CD4-positive, alpha-beta T cell treated with Interleukin-1 beta for 1 hour (primary cell): Measurements from ENCODE around the gene SNX13.

Source experiments
- DNase-seq, 2 donors: peaks; one replicate each; pipeline ENCODE4 v3.0.0-alpha.2; 2020 to 2022

The SNX13 gene

GRCh38 chr7:17946591-17946990 lies 6.3 kb upstream of the SNX13 start:
- peak in 1 of 2 donors; percentile 20 for DNase-seq

GRCh38 chr7:17944720-17945119 lies 4.4 kb upstream of the SNX13 start:
- DNase-seq, result no peak

DNA sequence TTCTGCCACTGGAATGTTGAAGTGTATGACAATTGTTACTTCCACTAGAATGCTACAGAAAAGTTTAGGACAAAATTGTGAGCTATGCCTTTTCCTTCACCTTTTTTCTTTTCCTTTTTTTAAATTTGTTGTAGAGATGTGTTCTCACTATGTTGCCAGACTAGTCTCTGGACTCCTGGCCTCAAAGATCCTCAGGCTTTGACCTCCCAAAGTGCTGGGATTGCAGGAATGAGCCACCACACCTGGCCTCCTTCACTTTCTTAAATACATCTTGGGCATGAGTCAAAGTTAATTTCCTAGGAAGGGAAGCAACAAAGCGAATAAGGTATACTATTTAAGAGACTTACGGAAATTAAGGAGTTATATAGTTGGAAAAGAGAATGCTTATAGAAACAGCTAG lies 2.7 kb upstream of the SNX13 start:
- DNase-seq, result no peak

DNA sequence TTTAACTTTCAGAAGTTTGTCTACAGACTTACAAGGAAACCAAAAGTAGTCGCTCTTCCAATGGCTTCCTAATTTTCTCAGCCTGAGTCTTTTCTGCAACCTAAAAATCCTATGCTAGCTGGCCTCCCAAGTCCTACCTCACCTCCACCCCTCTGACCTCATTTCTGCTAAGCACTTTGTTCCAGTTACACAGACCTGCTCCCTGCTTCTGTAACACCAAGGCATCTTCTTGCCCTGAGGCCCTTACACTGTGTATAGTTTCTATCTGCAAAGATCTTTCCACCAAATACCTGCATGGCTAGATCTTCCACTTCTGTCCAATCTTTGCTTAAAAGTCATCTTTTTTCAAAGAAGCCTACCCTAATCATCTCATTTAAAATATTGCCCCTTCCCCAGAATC lies 1.9 kb upstream of the SNX13 start:
- DNase-seq, result no peak

GRCh38 chr7:17940951-17941431 lies 697 bp upstream of the SNX13 start:
- DNase-seq, result peak in 1 of 2 donors; percentile 21

DNA sequence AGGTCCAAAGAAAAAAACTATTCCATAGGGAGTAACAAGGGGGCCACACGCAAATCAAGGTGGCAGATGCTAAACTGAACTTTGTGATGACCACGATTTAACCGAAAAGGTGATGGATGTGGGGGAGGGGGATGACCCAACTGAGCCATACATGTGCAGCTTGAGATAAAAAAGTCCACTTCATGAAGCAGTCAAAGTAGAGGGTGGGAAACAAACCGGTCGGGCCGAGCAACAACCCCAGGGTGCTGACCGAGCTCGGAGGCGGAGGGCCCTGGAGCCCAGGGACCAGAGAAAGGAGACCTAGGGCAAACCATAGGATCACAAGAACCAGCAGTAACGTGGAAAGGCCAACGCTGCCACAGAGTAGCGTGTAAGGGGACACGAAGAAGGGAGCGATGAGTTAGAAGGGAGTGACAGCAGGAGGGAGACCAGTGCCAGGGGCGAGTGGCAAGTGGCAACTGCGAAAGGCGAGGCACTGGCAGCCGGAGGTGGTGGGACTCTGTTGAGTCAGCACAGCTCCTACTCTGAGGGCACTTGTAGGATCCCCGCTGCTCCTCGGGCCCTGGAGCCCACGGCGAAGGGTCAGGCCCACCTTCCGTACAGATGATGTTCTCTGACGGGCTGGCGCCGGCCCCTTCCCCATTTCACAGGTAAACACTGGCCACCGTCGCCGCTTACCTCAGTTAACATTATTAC lies 540 bp downstream of the SNX13 start:
- DNase-seq, result peak; percentile 42 to 46

- DNase-seq, result no peak
These were observed 1.1 kb downstream of the SNX13 start for GRCh38 chr7:17939211-17939605.

DNA sequence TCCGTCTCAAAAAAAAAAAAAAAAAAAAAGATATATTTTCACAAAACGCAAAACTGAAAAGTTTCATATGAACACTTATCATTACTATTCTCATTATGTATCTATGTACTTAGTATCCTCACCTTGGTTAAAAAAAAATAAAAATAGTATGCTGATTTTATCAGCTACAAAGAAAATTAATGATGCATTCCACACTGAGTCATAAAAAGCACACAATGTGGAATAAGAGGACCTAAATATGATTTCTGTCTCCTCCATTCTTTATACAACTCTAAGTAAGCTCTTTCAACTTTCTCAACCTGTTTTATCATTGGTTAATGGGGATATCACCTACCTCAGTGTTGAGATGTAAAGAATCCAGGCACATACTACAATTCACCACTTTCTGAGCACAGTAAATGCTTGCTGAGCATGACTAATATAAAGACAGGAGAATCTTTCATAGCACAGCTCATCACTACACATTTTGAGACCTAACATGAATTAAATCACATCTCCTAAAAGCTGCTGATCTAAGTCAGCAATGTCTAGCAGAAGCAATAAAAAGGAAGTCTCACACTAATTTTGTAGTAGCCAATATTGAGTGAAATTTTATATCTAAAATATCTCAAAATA lies 2.7 kb downstream of the SNX13 start:
- DNase-seq, result no peak

DNA sequence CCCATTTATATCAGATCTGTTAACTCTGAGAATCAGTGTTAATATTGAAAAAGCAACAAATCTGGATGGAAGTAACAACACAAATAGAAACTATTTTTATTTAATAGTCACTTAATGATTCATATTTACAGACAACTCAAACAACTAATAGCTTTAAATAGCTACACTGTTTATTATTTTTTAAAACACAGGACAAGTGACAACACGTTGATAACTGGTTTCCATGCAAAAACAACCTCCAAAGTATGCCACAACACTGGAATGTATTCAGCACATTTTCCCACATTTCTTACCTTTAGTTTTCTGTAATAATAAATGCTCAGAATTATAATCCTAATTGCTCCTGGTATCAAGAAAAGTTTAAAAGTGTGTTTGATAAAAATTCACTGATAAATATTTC lies 4.0 kb downstream of the SNX13 start:
- no peak for DNase-seq

DNA sequence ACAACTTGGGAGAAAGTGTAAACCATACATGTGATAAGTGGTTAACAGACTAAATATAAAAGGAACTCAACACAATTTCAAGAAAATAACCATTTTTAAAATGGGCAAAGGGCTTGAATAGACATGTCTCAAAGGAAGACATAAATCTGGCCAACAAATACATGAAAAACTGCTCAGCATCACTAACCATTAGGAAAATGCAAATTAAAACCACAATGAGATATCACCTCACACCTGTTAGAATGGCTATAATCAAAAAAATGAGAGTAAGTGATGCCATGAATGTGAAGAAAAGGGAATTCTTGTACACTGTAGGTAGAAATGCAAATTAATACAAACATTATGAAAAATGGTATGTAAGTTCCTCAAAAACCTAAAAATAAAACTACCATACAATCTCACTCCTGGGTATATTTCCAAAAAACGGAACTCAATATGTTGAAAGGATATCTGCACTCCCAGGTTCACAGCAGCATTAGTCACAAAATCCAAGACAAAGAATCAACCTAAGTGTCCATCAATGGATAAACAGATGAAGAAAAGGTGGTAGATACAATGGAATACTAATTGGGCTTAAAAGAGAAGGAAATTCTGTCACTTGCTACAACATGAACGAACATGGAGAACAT lies 5.6 kb downstream of the SNX13 start:
- DNase-seq, result no peak

DNA sequence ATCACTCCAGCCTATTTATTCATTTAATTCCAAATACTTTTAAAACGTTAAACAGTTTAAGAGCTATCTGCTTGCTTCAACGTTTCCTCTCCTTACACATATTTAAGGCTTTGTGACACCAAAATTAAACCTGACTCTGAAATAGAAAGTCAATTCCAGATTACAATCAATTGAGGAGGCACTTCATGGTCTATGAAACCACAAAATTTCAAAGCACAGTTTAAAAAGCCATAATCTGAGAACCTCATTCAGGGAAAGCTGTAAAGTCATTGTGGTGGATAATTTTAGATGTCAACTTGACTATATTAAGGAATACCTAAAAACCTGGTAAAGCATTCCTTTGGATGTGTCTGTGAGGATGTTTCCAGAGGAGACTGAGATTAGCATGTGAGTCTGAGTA lies 6.2 kb downstream of the SNX13 start:
- no peak for DNase-seq

DNA sequence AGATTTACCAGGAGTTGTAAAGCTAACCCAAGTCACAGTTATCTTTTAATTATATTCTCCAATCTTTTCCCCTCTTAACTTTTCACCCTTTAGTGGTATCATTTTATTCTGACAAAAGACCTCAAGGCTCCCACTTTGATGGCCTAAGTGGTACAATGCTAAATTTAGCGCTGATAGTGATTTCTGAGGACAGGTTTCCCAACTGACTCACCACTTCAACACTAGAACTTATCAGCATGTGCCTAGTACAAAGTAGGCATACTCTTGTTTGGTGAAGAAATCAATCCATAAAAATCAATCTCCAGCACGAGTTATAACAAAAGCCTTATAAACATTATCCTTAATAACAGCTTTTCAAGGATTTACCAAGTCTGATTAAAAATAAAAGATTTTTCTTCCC lies 7.5 kb downstream of the SNX13 start:
- DNase-seq, result no peak

DNA sequence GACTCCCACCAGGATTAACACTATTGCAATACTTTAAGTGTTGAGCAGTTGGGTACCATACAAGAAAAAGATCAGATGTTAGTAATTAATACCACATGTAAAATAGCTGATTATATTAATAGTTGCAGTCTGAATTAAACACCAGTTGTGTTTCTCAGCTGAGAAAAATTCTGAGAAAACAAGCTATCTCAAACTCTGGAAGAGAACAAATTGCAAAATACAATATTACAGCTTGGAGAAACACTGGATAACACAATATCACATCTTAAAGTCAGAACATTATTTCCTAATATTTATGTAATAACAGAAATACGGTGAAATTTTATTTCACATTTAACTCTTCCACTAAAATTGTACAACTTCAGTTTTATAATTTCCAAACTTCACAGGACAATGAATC lies 9.2 kb downstream of the SNX13 start:
- DNase-seq, result no peak

DNA sequence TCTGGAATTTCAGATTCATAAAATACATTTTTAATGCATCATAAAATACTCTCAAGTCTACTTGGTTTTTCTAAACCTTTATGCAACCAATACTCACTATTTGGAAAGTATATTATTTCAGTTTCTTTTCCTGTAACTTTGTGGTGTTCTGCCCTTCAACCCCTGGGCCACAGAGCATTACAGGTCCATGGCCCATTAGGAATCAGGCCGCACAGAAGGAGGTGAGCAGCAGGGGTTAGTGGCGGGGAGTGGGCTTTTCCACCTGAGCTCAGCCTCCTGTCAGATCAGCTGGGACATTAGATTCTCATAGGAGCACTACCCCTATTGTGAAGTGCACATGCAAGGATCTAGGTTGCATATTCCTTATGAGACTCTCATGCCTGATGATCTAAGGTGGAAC lies 9.7 kb downstream of the SNX13 start:
- no peak for DNase-seq

- no peak for DNase-seq
These were observed 10.5 kb downstream of the SNX13 start for GRCh38 chr7:17929647-17930395.

DNA sequence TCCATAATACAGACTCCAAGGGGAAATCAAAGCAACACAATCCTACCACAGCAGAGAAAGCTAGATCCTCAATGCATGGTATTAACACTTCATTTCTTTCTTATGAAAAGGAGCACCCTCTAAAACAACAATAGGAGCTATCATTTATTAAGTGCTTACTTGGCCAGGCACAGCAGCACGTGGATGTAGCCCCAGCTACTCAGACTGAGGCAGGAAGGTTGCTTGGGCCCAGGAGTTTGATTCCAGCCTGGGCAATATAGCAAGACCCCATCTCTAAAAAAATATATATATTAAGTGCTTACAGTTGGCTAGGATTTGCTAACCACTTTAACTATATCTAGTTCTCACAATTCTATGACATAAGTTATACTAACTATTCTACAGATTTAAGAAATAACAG lies 12.2 kb downstream of the SNX13 start:
- DNase-seq, result no peak

- no peak for DNase-seq
These were observed 18.4 kb downstream of the SNX13 start for GRCh38 chr7:17921857-17922416.

DNA sequence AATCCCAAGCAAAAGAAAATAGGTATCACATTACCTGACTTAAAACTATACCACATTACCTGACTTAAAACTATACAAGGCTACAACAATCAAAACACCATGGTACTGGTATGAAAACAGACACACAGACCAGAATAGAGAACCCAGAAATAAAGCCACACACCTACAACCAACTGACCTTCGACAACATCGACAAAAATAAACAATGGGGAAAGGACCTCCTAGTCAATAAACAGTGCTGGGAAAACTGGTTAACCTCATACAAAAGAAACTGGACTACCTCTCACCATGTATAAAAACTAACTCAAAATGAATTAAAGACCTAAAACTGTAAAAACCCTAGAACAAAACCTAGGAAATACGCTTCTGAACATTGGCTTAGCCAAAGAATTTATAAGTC lies 22.5 kb downstream of the SNX13 start:
- DNase-seq, result no peak

DNA sequence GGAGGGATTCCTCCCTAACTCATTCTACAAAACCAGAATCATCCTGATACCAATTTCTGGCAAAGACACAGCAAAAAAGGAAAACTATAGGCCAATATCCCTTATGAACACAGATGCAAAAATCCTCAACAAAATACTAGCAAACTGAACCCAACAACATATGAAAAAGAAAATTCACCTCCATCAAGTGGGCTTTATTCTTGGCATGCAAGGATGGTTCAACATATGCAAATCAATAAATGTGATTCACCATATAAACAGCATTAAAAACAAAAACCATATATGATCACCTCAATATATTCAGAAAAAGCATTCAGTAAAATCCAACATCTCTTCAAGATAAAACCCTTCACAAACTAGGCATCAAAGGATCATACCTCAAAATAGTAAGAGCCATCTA lies 23.5 kb downstream of the SNX13 start:
- no peak for DNase-seq

- DNase-seq, result no peak
These were observed 24.5 kb downstream of the SNX13 start for GRCh38 chr7:17915796-17916195.

DNA sequence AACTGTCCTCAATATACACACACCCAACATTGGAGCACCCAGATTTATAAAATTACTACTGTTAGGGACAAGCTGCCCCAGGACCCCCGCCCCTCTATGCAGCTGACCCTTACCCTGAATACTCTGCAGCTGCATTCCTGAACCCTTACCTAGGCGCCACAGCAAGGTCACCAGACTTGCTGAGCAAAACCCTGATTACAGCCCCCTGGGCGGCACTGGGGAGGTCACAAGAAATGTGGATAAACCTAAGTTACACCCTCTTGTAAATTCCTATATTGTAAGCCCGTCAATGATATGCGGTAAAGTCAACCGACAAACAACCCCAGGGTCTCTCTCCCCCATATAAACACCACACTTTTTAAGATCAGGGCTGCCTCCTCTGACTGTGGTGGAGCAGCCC lies 25.1 kb downstream of the SNX13 start:
- DNase-seq, result no peak

DNA sequence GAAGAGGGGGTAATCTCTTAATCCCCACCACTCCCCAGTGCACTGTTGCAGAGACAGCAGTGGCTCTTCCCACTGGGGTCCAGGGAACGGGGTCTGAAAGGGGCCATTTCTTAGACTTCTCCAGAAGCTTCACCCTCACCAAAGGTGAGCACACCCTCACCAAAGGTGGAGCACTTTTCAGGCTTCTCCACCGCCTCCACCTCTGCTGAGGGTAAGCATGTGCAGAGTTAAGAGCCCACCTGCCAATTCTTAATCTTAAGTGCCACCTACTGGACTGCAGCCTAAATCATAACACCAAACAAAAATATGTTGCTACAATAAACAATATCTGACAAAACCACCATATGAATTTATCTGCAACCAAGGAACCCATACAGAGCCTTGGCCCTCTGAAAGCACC lies 27.0 kb downstream of the SNX13 start:
- DNase-seq, result no peak

GRCh38 chr7:17912536-17913235 lies 27.6 kb downstream of the SNX13 start:
- no peak for DNase-seq
